Cardiac septum (tissue), 1 donor: Measurements from ENCODE around the gene UPB1. TPM values are rescaled to one million over a fixed set of nuclear protein-coding genes. Genes with fewer than 3 reads are reported as not detected.

Source experiments
- DNase-seq: peaks from one replicate; pipeline ENCODE4 v3.0.0-alpha.2; 2020; ENCODE audit warnings: low spot score
- intact Hi-C: fragments of 100-400 bp; cut with DNase I; formaldehyde crosslinking; loops from one replicate; pipeline ENCODE4 v1.14.0; 2022
- long read RNA-seq: library from polyadenylated mRNA; unstranded; transcript quantifications from one replicate; pipeline ENCODE4 v2.0.0, GENCODE V29; 2021
- total RNA-seq: library from RNA; stranded (reverse); fragmentation: NEBNext Ultra II Directional; extraction: Animal tissue kit (Norgen Biotek cat#: 25700); gene quantifications from one replicate; pipeline ENCODE4 v1.2.1, GENCODE V29; 2021
- donor health status: DM: no; HTN: no; CAD: no.

UPB1 gene
- total RNA-seq = 0.67 TPM
- long read RNA-seq, partial matches to known transcripts = 0 of 2 reads
- long read RNA-seq, other reads (novel, unspliced or antisense) = 1 of 2 reads

DNA sequence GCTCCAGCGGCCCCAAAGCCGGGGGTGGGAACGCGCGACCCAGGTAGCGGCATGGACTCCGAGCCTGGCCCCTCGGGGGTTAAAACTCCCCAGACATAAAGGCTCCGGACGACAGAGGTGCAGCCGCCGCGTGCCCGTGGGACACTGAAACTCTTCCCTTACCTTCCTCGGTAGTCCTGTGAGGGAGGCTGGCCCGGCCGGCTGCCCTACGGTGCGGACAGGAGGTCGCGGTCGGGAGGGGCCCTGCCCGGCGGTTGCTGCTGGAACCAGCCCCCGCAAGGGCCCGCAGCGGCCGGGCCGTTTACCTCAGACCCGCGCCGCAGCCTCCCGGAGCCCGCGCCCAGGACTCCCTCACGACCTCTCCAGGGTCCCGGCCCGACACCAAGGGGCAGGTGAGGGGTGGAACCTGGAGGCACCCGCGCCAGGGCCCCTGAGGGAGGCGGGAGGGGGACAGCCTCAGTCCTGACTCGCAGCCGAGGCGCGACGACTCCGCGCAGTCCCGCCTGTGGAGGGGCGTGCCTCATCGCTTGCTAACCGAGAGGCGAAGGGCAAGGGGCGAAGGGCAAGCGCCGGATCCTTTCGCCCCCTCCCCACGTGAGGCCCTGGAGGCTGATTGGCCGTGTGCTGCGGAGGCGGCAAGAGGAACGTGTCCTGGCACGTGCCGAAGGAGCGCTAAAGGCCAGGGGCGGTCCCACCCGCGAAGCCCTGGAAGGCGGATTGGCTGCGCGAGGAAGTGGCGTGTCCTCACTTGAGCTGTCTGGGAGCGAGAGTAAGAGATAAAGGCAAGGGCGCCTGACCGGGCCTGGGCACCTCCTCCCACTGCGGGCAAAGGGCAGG is at the start of gene UPB1:
Gene UPB1 (plus strand): TSS at position 805 of the 837 bp plus-strand sequence. CDS start 72 bp downstream, outside the sequence.
- DNase-seq = no peak
- intact Hi-C loops = no loop called here

DNA sequence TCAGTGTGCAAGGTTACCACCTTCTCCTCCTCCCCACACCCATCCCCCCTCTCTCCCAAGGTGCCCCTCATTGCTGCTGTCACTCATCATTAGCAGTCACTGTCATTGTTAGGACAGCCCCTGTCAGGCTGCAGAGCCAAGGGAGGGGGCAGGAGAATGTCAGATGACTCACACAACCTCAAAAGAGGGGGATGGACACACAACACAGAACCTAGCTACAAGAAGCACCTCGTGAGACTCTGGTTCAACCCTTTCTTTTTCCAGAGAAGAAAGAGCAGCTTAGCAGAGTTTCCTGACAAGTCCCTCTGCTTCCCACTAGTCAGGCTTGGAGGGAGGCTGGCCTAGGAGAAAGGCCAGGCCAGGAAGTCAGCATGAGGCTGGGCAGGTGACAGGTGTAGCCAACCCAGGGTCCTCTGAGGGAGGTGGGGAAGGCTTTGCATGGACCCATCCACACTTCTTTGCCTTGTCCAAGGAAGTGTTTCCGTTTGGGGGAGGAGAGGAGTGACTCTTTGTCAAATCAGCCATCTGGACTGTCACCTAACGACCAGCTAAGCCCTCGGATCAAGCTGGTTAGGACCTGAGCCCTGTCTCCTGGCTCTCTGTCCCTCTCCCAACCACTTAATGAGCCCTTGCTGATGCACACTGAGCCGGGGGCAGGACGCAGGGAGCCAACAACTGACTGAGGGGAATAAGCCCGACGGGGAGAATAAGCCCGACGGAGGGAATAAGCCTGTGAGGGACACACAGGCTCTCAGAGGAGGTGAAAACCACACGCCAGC is 49.5 kb upstream of the UPB1 start:
- intact Hi-C loops = no loop called here

GRCh38 chr22:24446260-24446611 is 48.9 kb upstream of the UPB1 start:
- DNase-seq = no peak
- intact Hi-C loops = no loop called here

More for the DNA sequence above, 49.5 kb upstream of the UPB1 start:
- peak; percentile 63 for DNase-seq

GRCh38 chr22:24450610-24451009 is 44.5 kb upstream of the UPB1 start:
- DNase-seq = peak; percentile 19
- intact Hi-C loops = no loop called here

GRCh38 chr22:24451162-24451561 is 44.0 kb upstream of the UPB1 start:
- intact Hi-C loops = no loop called here
- DNase-seq = no peak

DNA sequence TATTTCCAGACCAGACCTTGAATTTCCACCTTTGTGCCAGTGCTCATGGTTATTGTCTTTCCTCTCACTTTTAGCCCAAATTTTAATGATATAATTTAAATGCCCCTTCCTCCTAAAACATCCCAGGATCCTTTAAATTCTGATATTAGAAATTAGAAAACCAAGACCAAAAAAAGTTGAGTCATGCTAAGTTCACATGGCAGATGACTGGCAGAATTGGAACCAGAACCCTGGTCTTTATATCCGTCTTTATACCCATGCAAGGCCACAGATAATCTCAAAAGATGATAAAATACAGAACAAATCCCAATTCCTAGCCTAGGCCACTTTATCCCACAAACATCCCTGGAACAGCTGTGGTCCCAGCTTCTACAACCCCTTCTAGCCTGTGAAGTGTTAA is 41.3 kb upstream of the UPB1 start:
- intact Hi-C loops = no loop called here
- no peak for DNase-seq

- no peak for DNase-seq
- intact Hi-C loops = no loop called here
Observed at GRCh38 chr22:24455039-24455438, 40.1 kb upstream of the UPB1 start.

- DNase-seq = no peak
- intact Hi-C loops = no loop called here
Observed at GRCh38 chr22:24455751-24456426, 39.2 kb upstream of the UPB1 start.

DNA sequence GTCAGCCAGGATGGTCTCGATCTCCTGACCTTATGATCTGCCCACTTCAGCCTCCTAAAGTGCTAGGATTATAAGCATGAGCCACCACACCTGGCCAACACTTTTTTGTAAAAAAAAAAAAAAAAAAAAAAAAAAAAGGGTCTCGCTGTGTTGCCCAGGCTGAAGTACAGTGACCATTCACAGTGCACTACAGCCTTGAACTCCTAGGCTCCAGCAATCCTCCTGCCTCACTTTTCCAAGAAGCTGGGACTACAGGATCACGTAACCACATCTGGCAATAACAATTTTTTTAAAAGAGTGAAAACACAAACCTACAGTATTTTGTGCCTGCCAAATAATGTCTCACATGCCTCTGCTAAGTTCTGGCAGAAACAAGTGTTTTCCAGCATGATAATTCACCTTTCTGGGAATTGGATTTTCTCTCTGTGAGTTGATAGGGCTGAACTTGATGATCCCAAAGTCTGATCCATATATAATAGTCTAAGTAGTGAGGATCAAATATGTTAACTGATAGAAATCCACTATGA is 37.2 kb upstream of the UPB1 start:
- DNase-seq = no peak
- intact Hi-C loops = no loop called here

DNA sequence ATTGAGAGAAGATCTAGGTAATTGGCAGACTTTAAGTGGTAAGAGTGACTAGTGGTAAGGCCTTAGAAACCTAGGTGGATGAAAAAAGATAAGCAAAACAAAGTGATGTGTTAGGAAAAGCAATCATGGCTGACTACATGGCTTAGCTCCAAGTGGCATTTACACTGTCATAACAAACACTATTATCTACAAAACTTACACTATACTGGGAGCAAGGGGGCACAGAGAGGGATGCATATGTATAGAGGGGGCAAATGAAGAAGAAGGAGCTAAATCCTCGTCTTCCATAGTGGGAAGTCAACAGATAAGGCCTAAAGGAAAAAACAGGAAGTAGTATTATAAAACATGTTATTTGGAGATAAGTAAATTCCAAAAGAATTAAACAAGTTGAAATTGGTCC is 35.2 kb upstream of the UPB1 start:
- intact Hi-C loops = no loop called here
- no peak for DNase-seq

- intact Hi-C loops = no loop called here
- DNase-seq = no peak
Observed at GRCh38 chr22:24460418-24461089, 34.6 kb upstream of the UPB1 start.

DNA sequence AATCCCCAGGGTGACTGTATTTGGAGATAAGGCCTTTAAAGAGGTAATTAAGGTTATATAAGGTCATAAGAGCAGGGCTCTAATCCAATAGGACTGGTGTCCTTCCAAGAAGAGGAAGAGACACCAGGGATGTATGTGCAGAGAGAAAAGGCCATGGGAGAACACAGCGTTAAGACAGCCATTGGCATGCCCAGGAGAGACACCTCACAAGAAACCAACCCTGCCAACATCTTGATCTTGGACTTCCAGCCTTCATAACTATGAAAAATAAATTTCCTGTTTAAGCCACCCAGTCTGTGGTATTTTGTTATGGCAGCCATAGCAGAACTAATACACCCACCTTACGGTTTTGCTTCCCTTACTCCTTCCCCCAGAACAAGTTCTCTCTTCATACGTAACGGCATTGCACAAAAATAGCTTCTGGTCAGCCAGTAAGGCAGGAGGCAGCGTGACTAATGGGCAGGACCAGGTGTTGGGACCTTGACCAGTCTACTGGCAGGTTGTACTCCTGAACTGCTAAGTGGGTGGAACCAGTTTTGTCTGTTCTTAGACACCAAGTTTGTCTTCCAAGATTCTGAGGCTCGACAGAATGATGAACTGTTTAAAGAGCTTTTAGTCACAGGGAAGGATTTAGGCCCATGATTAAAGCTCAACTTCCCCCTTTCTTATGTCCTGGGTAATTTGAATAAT is 31.9 kb upstream of the UPB1 start:
- intact Hi-C loops = no loop called here
- DNase-seq = no peak

DNA sequence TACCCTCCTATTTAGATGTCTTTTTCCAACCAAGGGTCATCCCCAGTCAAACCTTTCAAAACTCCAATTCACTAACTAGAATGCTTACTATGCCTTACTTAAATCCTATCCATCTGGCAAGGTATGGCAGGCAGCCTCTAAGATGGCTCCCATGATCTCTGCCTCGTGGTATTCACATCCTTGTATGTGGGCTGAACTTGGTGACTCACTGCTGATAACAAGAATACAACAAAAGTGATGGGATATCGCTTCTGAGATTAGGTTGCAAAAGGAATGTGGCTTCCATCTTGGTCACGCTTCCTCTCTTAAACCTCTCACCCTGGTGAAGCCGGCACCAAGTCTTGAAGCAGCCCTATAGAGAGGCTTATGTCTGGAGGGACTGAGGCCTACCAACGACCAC is 29.6 kb upstream of the UPB1 start:
- intact Hi-C loops = loop anchor here (5.0 kb wide), 1 partner anchor 33 kb away; no protein-coding TSS in a partner anchor
- DNase-seq = no peak

DNA sequence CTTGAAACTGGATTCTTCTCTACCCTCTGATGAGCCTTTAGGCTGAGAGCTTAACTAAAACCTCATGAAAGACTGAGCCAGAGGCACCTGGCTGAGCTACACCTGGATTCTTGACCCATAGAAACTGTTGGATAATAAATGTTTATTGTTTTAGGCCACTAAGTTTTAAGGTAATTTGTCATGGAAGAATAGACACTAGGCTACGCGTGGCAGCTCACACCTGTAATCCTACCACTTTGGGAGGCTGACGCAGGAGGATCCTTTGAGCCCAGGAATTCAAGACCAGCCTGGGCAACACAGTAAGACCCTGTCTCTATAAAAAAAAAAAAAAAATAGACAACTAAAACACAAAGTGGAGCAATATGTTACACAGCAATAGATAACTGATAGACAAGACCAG is 29.2 kb upstream of the UPB1 start:
- intact Hi-C loops = loop anchor here (5.0 kb wide), 1 partner anchor 34 kb away; no protein-coding TSS in a partner anchor
- DNase-seq = no peak

DNA sequence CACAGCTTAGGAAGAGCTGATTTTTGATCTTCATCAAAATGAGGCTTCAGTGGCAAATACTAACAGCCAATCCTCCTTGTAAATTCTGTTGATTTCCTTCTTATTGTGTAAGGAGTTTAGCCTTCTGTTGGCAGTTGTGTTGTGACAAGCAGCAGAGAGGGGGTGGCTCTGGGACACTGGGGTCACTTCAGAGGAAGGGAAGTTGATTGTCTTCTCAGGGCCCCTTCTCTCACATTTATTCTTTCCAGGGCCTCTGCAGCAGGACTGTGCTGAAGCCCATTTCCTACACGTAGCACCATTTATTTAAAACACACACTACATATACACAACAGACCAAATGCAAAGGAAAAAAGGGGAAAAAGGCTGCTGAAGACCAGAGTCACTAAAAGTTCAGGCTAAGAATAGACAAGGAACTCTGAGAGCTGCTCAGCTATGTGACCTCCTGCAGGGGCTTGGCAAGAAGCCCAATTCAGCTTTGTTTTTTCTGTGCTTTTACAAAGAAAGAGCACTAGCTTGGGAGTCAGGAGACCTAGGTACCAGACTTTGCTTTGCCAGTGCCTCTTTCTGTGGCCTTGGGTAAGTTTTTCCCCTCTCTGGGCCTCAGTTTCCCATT is 28.3 kb upstream of the UPB1 start:
- intact Hi-C loops = loop anchor here (5.0 kb wide), 1 partner anchor 35 kb away; no protein-coding TSS in a partner anchor
- no peak for DNase-seq

GRCh38 chr22:24467340-24467739 is 27.8 kb upstream of the UPB1 start:
- intact Hi-C loops = loop anchor here (5.0 kb wide), 1 partner anchor 35 kb away; no protein-coding TSS in a partner anchor
- no peak for DNase-seq

GRCh38 chr22:24471570-24471969 is 23.6 kb upstream of the UPB1 start:
- DNase-seq = no peak
- intact Hi-C loops = no loop called here

DNA sequence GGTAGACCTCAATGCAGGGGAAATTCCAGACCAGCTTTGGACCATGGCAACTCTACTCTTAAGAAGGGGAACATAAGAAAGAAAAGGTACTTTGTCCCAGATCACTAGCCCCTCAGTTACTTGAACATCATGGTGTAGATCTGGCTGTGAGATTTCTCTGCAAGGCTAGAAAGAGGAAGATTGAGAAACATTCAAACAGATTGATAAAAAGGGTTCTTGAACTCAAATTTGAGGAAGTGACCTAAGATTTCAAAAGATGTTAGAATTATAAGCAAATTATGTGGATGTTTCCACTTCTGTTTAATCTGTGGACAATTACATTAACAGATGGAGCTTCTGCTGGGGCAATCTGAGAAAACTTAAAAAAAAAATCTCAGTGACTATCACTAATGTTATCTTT is 21.8 kb upstream of the UPB1 start:
- no peak for DNase-seq
- intact Hi-C loops = no loop called here
